ENCODE results near the gene VEGFC.

The VEGFC gene

DNA sequence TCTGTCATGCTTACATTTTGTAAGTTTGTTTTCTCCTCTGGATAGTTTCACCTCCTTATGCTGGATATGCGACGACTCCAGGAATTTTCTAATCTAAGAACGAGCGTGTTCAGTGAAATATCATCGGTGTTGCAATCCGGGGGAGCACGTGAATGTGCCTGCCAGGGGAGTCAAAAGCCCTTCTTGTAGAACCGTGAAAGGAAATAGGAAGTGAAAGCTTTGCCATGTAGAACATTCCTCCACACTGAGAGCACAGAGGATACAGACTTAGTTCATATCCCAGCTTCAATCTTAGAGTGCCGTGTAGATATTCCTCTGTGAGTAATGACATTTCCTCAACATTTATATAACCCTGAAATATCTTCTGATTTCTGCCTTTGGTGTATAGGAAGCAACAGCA, 121.2 kb downstream of the VEGFC start:
- DNase-seq, result no peak

DNA sequence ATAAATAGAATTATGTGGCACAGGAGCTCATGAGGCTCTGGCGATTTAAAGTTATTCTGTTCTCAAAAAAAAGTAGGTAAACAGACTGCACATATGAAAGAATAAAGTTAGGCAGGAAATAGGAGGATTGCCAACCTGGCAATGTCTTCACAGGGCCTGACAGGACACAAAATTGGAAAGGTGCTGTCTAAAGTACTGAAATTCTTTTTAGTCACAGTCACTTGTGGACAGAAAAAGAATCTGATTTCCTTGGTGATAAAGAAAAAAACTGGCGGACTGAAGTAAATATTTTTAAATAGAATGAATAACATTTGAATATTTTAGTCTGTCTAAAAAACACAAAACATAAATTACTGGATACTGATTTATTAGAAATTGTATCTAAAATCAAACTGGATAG, 124.4 kb downstream of the VEGFC start:
- DNase-seq, result no peak

DNA sequence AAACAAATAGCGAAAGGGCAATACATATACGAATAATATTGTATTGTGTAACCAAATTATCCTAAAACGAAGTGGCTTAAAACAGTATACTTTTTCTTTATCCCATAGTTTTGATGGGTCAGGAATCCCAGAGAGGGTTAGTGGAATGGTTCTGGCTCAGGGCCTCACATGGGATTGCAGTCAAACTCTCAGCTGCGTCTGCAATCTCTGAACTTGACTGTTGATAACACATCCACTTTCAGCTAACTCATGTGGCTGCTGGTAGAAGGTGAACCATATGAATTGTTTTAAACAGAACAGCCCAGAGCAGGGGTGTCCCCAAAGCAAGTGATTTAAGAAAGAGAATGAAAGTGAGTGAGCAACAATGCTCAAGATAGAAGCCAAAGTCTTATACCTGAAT, 127.8 kb downstream of the VEGFC start:
- DNase-seq, result no peak

DNA sequence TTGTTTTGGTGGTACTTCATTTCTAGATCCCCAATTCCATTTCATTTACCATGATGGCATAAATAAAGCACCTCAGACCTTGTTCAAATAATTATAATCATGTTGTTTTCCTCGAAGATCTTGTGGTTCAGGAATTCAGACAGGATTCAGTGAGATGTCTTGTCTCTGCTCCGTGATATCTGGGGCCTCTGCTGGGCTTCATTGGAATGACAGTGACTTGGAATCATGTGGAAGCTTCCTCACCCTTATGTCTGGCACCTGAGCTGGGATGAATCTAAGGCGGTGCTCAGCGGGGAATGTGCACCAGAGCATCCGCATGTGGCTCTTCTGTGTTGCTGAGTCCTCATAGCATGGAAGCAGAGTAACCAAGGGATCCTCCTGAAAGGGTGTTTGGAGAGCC, 132.2 kb downstream of the VEGFC start:
- no peak for DNase-seq

DNA sequence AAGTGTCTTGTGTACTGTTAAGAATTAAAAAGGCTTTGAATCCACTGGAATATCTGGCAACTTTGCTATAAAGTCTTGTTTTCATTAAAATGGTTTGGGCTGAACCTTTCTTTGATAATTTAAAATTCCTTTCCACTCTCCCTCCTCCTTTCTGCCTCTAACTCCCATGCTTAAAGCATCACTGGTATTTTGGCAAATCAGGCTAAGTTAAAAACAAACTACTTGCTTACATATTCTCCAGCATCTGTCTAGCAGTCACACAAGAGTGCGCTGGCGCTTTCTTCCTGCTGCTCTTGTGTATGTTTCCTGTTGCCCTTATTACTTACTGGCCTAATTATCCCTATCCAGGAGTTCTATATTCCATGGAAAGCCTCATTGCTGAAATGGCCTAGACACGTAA, 136.6 kb downstream of the VEGFC start:
- DNase-seq, result no peak

DNA sequence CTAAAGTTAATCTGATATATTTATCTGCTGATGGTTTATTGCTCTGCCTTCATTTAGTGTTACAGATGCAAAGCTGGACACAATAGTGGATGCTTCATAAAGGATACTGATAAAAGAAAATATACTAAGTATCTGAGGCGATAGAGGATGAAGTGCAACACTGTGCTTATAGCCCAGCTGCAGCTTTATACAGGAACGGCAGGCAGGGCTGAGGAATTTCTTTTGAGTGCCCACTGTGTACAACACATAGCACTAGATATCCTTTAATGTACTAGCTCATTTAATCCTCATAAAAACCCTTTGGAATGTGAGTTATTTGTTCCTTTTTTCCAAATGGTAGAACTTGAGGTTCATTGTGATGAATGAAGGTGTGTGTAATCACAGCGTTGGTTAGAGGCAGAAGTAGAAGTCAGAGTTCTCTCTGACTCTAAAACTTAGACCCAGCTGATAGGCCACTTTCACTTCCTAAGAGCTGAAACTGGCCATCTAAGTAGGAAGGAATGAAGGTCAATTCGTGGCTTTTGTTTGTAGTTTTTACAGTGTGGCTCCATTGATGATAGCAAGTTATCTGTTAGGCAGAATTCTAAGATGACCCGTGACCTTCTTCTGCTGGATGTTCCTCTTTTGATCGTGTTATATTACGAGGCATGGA, 138.0 kb downstream of the VEGFC start:
- no peak for DNase-seq

DNA sequence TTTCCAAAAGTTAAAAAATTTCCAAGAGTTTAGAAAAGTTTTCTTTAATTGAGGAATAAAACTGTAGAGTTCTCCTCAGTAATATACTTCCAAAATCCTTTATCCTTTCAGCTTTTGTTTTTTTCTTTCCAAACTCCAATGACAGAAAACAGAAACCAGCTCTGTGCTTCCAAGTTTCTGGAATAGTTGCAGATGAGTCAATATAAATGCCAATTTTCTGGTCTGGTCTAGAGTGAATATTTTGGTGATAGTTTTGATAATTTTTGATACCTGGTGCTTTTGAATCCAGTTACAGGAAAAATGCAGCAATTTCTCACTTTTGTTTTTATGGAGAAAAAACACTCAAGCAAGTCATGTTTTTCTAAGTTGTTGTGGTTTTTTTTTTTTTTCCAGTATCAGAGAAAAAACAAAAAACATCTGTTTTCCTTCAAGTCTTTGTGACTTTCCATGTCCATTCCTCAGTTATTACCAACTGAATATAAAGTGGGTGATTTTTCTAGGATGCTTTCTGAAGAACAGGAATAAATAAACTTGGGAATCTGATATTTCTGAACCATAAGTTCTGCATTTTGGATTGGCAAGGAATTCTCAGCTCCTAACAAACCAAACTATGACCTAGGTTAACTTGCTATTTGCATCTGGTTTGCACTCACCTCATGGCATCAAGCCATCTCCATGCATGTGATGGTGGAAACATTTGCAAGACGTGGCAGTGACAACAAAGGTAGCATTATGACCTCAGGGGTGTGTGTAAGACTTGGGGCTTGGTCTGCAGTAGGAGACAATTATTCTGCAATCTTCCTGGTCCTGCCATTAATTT, 139.1 kb downstream of the VEGFC start:
- DNase-seq, result no peak

DNA sequence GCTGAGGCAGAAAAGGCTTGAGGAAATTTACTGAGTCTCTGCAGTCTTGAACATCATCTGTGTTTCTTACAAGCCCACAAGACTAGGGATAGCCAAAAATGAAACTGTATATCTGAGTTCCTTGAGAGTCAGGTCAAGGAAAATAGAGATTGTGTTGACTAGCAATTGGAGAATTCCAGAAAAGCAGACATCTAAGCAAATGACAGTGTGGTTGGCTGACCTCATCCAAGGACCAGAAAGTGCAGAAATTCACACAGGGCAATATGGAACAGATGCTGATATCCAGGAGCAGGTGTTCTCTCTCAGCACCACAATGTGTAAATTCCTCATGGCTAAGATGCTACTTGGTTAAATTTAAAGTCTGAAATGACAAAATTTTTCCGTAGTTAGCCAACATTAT, 146.4 kb downstream of the VEGFC start:
- DNase-seq, result no peak

DNA sequence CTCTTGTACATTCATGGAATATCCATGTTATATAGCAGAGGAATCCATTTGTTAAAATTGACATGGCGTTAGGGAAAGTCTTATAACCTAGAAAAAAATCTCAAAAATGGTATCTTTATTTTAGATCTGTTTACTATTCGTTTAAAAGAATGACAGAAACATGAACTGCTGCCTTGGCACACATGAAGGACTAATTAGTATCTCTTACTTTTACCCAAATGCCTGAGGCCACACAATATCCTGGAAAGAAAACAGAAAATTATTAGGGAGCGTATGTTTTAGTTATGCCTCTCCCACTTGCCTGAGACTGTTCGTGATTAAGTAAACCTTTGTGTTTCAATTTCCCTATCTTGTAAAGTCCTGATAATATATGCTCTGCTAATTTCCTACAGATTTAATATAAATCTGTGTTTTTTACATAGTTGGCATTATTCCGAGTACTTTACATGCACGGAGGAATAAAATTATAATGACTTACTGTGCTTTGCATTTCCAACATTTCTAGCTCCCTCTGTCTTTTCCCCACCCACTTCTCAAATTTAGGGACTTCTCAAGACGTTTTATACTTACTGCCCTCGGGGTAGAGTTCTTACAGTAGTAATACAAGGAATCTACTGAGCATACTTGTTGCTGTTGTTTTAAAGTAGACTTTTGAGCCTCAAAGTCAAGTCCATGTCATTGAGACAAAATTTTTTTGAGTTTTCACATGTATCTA, 147.3 kb downstream of the VEGFC start:
- DNase-seq, result no peak

DNA sequence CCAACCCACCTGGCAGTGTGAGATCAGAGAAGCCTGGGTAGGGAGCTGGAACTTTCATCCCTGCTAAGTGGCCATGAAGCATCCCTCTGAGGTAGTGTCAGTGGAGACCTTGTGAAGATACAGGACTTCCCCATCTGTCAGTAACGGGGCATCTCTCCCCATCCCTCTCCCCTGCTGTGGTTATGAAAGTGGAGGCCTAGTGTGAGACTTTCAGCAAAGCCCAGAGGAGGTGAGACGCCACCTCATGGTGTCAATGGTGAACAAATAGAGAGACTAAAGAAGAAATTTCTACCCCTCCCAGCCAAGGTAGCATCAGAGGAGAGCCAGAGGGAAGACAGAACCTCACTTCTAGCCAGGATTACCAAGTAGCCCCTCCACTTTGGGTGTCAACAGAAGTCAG, 150.2 kb downstream of the VEGFC start:
- DNase-seq, result no peak

DNA sequence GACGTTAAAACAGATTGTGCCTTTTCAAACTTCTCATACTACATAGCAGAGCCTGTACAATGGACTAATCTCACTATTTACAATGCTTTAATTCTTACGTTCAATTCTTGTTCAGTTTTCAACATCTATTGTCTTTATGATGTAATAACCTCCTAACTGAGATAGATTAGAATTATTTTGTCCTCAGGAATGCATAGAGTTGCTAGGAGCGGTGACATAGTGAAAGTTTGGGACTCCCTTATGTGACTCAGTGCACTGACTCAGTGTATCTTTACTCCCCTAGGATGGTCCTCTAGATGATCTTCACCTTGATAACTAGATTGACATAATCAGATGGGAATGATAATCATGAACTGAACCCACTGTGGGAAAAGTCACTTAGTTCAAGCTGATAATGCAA, 151.5 kb downstream of the VEGFC start:
- DNase-seq, result no peak

DNA sequence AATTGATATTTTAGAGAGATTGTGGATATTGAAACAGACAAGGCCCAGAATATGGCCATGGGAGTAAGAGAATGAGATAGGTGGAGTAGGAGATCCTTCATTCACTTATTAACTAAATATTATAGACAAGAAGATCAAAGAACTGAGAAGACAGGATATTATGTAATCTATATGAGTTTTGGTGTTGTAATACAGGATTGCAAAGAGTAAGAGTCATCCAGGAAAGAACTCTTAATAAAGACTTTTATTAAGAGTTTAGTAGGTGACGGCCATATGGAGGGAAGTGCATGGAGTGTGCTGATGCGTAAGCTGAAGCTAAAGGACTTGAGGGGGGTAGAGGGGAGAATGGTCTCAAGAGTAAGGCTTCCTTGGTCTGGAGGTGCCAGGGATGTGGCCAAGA, 153.7 kb downstream of the VEGFC start:
- no peak for DNase-seq

DNA sequence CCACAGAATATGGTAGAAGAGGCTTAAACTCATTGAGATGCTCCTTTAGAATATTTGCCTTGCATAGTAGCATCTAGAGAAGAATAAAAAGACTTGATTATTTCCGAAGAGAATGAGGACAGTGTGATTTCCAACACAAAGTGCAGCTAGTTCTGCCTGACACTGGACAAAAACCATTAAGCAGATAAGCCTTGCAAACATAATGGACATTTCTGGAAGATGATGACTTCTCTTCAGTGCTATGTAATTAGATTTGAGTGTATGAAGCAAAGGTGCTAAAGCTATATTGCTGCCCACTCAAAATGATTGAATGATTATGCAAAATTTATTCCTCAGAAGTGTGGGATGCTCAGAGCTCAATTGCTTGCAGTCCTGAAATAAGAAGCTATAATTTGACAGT, 156.4 kb downstream of the VEGFC start:
- DNase-seq, result no peak

DNA sequence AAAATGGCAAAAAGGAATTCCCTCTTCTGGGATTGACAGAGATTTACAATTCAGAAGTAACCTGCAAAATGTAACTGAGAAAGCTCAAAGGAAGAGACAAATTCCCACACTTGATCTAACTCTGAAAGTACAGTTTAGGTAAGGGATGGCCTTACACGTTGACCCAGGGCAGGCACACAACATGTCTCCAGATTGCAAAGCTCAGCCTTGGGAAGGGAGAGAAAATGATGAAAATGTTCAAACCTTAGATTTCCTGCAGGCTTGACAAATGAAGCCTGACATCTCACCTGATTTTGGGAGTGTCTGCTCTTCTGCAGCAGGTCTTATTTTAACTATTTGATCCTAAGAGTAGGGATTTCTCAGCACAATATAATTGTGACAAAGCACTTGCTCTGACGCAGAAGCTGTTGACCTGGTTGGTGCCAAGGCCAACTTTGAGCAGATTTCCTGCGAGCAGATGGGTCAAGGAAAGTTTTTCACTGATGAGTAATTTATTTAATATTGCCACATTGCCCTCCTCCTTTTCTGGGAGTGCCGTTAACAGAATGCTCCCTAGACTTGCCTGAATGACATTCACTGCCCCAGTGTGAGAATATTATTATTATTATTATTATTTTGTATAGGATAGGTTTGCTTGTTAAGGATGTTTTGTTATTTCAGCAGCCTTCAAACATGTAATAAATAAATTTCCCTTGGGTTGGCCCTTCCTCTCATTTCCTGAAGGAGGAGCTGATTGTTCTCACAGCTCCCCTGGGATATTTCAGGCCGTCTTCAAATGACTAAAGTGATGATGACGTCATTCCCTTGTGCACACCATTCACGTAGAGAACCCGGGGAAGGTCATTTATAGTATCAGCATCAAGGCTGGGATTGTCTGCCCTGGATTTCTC, 157.1 kb downstream of the VEGFC start:
- DNase-seq, result no peak
